ENCODE results near the gene PFN1. TPM values are rescaled to one million over a fixed set of nuclear protein-coding genes. Genes with fewer than 3 reads are reported as not detected.

Gene PFN1
- total RNA-seq, 1 donor from 2014 or later: 509 TPM

DNA sequence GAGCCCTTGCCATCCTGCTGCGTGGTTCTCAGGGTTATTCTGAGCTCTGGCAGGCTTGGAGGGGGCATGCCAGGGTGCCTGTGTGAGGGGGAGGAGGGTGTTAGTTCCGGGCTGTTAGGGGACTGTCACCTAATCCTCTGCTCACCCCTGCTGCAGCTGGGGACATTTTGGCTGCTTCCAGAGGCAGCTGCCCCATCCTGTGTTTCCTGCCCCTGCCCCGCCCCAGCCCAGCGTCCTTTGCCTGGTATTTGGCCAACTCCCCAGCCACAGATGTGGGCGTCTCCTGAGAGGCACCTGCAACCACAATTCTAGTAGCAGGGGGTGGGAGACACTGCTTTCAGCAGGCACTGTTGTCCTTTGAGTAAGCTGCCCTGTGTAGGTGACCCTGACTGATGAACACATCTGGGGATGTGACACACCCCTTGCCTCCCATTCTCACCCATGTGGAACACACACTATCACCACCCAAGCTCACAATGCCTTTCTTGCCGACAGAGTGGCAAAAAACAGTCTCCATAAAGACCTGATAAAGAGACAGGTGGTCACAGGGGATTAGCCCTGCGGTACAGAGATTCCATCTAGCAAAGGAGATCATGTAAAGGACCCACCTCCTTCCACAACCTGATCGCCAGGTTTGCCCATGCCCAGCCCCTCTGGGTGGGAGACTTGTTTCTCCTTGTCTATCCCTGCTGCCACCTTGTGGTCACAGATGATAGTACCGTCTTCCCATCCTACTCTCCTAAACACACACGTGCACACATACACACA is 45.1 kb downstream of the PFN1 start, which contains the start of gene CHRNE:
CHRNE (minus strand) TSS at position 48 of the 768 bp plus-strand sequence; CDS start at position 13, 35 bp downstream.
- H3K4me1 Mint-ChIP-seq (ENCODE audit: unreplicated experiment): peaks cover 2% of the 10 kb centered on the region
- H3K27ac Mint-ChIP-seq (ENCODE audit: unreplicated experiment): no peak within 1 kb of the TSS

DNA sequence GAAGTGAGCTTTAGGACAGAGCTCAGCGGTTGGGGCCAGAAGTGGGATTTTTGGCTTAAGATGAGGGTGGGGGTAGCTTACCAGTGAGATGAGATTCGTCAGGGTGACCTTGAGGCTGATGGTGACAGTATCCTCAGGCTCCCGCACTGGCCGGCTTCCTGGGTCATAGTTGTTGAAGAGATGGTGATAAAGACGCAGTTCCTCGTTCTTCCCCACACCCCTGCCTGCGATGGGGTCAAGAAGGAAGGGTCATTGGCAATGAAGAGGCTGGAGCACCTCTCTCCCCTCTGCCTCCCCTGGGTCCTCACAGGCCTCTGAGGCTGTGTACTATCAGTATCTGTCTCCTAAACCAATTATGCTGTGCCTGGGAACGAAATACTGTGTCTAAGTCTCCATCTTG is 45.8 kb downstream of the PFN1 start:
- H3K4me3 Mint-ChIP-seq (ENCODE audit: unreplicated experiment): no peak overlapping the region
- TF ChIP-seq, protein P1, sequence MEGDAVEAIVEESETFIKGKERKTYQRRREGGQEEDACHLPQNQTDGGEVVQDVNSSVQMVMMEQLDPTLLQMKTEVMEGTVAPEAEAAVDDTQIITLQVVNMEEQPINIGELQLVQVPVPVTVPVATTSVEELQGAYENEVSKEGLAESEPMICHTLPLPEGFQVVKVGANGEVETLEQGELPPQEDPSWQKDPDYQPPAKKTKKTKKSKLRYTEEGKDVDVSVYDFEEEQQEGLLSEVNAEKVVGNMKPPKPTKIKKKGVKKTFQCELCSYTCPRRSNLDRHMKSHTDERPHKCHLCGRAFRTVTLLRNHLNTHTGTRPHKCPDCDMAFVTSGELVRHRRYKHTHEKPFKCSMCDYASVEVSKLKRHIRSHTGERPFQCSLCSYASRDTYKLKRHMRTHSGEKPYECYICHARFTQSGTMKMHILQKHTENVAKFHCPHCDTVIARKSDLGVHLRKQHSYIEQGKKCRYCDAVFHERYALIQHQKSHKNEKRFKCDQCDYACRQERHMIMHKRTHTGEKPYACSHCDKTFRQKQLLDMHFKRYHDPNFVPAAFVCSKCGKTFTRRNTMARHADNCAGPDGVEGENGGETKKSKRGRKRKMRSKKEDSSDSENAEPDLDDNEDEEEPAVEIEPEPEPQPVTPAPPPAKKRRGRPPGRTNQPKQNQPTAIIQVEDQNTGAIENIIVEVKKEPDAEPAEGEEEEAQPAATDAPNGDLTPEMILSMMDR (IDR thresholded peaks at IDR 0.05): no peak
- no peak overlapping the region for H3K27ac Mint-ChIP-seq (ENCODE audit: unreplicated experiment)
- no peak for DNase-seq (ENCODE audit: extremely low spot score, unreplicated experiment)
- H3K4me1 Mint-ChIP-seq (ENCODE audit: unreplicated experiment): peaks cover 2% of the 10 kb centered on the region
- no peaks in the 10 kb centered on the region for H3K27me3 Mint-ChIP-seq (ENCODE audit: unreplicated experiment)
- H3K36me3 Mint-ChIP-seq (ENCODE audit: unreplicated experiment): no peaks in the 10 kb centered on the region
- no peaks in the 10 kb centered on the region for H3K9me3 Mint-ChIP-seq (ENCODE audit: unreplicated experiment)

More for the DNA sequence above, 45.1 kb downstream of the PFN1 start, which contains the start of gene CHRNE:
- no peak for DNase-seq (ENCODE audit: extremely low spot score, unreplicated experiment)
- TF ChIP-seq, protein P1 (IDR thresholded peaks at IDR 0.05): peak; percentile 79
- Mint-ChIP-seq H3K27me3 (ENCODE audit: unreplicated experiment) (no peaks in the 10 kb centered on the region), H3K4me3 (ENCODE audit: unreplicated experiment) (no peak within 1 kb of the TSS), H3K36me3 (ENCODE audit: unreplicated experiment) (no peaks in the 10 kb centered on the region), H3K9me3 (ENCODE audit: unreplicated experiment) (no peaks in the 10 kb centered on the region)

DNA sequence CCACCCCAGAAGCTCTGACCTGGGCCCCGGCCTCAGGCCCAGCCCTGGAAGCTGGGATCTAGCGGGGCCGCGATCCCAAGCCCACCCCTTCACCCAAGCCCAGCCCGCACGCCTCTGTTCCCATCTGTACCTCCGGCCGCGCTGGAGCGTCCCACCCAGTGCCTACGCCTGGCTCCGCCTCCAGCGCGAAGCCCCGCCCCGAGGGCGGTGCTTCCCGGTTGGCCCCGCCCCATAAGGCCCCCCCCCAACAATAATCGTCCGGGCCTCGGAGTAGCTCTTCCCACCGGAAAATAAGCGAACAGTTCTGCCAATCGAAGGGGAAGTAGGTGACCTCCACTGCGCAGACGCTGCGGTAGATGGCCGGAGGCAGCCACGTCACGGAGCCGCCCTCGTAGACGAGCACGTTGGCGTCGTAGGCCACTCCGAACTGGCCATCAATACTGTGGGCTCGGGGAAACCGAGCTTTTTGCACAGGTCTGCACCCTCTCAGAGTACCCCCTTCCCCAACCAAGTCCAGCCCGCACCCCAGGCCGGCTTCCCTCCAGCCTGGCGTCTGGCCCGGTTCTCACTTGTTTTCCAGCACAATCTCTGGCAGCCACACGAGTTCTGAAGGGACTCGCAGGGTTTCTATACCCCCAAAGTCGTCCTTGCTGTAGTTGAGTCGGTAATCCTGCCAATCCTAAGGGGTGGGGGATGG is 46.5 kb downstream of the PFN1 start:
- DNase-seq (ENCODE audit: extremely low spot score, unreplicated experiment): no peak

DNA sequence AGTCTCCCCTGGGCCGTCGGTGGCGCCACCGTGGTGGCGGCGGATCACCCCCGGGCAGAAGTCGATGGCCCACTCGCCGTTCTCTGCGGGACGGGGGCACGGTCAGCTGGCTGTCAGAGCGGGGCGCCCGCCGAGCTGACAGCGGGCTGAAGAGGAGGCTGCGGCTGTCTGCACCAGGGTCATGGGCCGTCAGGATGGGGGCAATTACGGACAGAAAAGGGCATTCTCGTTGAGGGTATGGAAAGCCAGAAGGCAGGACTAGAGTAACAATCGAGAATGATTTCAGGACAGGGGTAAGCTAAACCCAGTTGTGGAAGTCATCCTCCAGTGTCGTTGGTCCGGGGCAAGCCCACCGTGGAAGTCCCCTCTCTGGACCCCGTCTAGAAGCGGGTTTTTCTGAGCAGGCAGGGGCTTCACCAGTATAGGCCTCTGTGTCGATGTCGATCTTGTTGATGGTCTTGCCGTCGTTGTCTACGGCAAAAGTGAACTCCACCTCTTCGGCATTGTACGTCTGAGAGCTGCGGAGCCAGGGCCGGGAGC is 47.2 kb downstream of the PFN1 start:
- no peak for DNase-seq (ENCODE audit: extremely low spot score, unreplicated experiment)
- H3K4me3 Mint-ChIP-seq (ENCODE audit: unreplicated experiment): no peak overlapping the region
- TF ChIP-seq, protein P1 (IDR thresholded peaks at IDR 0.05): no peak
- H3K36me3 Mint-ChIP-seq (ENCODE audit: unreplicated experiment): peaks cover 3% of the 10 kb centered on the region
- no peaks in the 10 kb centered on the region for H3K27me3 Mint-ChIP-seq (ENCODE audit: unreplicated experiment)
- H3K9me3 Mint-ChIP-seq (ENCODE audit: unreplicated experiment): no peaks in the 10 kb centered on the region
- H3K27ac Mint-ChIP-seq (ENCODE audit: unreplicated experiment): no peak overlapping the region
- peaks cover 2% of the 10 kb centered on the region for H3K4me1 Mint-ChIP-seq (ENCODE audit: unreplicated experiment)

More for the DNA sequence above, 46.5 kb downstream of the PFN1 start:
- TF ChIP-seq, protein P1 (IDR thresholded peaks at IDR 0.05): no peak
- peaks cover 2% of the 10 kb centered on the region for H3K4me1 Mint-ChIP-seq (ENCODE audit: unreplicated experiment)
- no peaks in the 10 kb centered on the region for H3K9me3 Mint-ChIP-seq (ENCODE audit: unreplicated experiment)
- H3K27ac Mint-ChIP-seq (ENCODE audit: unreplicated experiment): no peak overlapping the region
- H3K4me3 Mint-ChIP-seq (ENCODE audit: unreplicated experiment): no peak overlapping the region
- H3K36me3 Mint-ChIP-seq (ENCODE audit: unreplicated experiment): peaks cover 2% of the 10 kb centered on the region
- H3K27me3 Mint-ChIP-seq (ENCODE audit: unreplicated experiment): no peaks in the 10 kb centered on the region

Data from osteocyte (in vitro differentiated cells).